ENCODE results near the gene RAB3A. TPM values are rescaled to one million over a fixed set of nuclear protein-coding genes. Genes with fewer than 3 reads are reported as not detected.

The RAB3A gene
- total and polyA plus RNA-seq, 9 of the 15 experiments (the other 6 are each of a cell fraction or from before 2014, with no cell fraction given): 0.17 to 5.1 (median 0.90) TPM; not detected in 1

DNA sequence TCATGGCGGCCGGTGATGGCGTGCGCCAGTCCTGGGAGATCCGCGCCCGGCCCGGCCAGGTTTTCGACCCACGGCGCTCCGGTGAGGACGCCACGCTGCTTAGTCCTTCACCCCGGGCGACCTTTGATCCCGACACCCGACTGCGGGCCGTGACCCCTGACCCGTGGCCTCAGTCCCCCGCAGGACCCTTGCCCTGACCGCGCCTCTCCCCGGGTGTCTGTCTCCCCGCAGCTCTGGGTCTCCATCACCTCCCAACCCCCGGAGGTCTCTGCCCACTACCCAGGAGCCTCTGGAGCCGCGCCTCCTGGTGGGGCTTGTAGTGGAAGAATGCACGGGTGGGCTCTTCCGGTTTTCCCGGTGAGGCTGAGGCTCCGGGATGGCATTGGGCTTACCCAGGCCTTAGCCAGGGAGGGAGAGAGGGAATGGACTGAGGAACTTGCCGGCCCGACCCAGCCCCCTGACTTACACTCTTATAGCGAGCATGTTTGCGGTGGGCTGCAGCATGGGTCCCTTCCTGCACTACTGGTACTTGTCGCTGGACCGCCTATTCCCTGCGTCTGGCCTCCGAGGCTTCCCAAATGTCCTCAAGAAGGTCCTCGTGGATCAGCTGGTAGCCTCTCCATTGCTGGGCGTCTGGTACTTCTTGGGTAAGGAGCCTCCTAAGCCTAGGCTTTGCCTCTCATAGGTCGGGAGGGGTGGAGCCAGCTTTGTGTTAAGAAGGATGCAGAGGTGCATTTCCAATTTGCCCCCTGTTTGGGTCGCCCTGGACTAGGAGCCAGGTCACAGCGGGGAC is 10.3 kb downstream of the RAB3A start (continued):
- TF ChIP-seq, protein P1, sequence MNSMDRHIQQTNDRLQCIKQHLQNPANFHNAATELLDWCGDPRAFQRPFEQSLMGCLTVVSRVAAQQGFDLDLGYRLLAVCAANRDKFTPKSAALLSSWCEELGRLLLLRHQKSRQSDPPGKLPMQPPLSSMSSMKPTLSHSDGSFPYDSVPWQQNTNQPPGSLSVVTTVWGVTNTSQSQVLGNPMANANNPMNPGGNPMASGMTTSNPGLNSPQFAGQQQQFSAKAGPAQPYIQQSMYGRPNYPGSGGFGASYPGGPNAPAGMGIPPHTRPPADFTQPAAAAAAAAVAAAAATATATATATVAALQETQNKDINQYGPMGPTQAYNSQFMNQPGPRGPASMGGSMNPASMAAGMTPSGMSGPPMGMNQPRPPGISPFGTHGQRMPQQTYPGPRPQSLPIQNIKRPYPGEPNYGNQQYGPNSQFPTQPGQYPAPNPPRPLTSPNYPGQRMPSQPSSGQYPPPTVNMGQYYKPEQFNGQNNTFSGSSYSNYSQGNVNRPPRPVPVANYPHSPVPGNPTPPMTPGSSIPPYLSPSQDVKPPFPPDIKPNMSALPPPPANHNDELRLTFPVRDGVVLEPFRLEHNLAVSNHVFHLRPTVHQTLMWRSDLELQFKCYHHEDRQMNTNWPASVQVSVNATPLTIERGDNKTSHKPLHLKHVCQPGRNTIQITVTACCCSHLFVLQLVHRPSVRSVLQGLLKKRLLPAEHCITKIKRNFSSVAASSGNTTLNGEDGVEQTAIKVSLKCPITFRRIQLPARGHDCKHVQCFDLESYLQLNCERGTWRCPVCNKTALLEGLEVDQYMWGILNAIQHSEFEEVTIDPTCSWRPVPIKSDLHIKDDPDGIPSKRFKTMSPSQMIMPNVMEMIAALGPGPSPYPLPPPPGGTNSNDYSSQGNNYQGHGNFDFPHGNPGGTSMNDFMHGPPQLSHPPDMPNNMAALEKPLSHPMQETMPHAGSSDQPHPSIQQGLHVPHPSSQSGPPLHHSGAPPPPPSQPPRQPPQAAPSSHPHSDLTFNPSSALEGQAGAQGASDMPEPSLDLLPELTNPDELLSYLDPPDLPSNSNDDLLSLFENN (IDR thresholded peaks at IDR 0.05; ENCODE audit: low read depth in 2 of 2, low read length in 2 of 2): no peak
- TF ChIP-seq, protein P2, sequence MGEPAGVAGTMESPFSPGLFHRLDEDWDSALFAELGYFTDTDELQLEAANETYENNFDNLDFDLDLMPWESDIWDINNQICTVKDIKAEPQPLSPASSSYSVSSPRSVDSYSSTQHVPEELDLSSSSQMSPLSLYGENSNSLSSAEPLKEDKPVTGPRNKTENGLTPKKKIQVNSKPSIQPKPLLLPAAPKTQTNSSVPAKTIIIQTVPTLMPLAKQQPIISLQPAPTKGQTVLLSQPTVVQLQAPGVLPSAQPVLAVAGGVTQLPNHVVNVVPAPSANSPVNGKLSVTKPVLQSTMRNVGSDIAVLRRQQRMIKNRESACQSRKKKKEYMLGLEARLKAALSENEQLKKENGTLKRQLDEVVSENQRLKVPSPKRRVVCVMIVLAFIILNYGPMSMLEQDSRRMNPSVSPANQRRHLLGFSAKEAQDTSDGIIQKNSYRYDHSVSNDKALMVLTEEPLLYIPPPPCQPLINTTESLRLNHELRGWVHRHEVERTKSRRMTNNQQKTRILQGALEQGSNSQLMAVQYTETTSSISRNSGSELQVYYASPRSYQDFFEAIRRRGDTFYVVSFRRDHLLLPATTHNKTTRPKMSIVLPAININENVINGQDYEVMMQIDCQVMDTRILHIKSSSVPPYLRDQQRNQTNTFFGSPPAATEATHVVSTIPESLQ (CRISPR knock-in tag; IDR thresholded peaks at IDR 0.05): no peak
- TF ChIP-seq MCM5 (IDR thresholded peaks at IDR 0.05; ENCODE audit: low read depth): no peak
- TF ChIP-seq ZFP36 (IDR thresholded peaks at IDR 0.05; ENCODE audit: low read depth, low read length, partially characterized antibody): no peak
- TF ChIP-seq, protein P3, sequence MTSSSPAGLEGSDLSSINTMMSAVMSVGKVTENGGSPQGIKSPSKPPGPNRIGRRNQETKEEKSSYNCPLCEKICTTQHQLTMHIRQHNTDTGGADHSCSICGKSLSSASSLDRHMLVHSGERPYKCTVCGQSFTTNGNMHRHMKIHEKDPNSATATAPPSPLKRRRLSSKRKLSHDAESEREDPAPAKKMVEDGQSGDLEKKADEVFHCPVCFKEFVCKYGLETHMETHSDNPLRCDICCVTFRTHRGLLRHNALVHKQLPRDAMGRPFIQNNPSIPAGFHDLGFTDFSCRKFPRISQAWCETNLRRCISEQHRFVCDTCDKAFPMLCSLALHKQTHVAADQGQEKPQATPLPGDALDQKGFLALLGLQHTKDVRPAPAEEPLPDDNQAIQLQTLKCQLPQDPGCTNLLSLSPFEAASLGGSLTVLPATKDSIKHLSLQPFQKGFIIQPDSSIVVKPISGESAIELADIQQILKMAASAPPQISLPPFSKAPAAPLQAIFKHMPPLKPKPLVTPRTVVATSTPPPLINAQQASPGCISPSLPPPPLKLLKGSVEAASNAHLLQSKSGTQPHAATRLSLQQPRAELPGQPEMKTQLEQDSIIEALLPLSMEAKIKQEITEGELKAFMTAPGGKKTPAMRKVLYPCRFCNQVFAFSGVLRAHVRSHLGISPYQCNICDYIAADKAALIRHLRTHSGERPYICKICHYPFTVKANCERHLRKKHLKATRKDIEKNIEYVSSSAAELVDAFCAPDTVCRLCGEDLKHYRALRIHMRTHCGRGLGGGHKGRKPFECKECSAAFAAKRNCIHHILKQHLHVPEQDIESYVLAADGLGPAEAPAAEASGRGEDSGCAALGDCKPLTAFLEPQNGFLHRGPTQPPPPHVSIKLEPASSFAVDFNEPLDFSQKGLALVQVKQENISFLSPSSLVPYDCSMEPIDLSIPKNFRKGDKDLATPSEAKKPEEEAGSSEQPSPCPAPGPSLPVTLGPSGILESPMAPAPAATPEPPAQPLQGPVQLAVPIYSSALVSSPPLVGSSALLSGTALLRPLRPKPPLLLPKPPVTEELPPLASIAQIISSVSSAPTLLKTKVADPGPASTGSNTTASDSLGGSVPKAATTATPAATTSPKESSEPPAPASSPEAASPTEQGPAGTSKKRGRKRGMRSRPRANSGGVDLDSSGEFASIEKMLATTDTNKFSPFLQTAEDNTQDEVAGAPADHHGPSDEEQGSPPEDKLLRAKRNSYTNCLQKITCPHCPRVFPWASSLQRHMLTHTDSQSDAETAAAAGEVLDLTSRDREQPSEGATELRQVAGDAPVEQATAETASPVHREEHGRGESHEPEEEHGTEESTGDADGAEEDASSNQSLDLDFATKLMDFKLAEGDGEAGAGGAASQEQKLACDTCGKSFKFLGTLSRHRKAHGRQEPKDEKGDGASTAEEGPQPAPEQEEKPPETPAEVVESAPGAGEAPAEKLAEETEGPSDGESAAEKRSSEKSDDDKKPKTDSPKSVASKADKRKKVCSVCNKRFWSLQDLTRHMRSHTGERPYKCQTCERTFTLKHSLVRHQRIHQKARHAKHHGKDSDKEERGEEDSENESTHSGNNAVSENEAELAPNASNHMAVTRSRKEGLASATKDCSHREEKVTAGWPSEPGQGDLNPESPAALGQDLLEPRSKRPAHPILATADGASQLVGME (CRISPR knock-in tag; IDR thresholded peaks at IDR 0.05): peak; percentile 61; the same call in 1 of the 2 replicates
- TF ChIP-seq CREB1 (IDR thresholded peaks at IDR 0.05): no peak
- no peak for TF ChIP-seq CREB1 (CRISPR knock-in tag; IDR thresholded peaks at IDR 0.05)
- TF ChIP-seq, protein P4, sequence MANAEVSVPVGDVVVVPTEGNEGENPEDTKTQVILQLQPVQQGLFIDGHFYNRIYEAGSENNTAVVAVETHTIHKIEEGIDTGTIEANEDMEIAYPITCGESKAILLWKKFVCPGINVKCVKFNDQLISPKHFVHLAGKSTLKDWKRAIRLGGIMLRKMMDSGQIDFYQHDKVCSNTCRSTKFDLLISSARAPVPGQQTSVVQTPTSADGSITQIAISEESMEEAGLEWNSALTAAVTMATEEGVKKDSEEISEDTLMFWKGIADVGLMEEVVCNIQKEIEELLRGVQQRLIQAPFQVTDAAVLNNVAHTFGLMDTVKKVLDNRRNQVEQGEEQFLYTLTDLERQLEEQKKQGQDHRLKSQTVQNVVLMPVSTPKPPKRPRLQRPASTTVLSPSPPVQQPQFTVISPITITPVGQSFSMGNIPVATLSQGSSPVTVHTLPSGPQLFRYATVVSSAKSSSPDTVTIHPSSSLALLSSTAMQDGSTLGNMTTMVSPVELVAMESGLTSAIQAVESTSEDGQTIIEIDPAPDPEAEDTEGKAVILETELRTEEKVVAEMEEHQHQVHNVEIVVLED (CRISPR knock-in tag; IDR thresholded peaks at IDR 0.05): no peak
- TF ChIP-seq, protein P5, sequence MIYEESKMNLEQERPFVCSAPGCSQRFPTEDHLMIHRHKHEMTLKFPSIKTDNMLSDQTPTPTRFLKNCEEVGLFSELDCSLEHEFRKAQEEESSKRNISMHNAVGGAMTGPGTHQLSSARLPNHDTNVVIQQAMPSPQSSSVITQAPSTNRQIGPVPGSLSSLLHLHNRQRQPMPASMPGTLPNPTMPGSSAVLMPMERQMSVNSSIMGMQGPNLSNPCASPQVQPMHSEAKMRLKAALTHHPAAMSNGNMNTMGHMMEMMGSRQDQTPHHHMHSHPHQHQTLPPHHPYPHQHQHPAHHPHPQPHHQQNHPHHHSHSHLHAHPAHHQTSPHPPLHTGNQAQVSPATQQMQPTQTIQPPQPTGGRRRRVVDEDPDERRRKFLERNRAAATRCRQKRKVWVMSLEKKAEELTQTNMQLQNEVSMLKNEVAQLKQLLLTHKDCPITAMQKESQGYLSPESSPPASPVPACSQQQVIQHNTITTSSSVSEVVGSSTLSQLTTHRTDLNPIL (CRISPR knock-in tag; IDR thresholded peaks at IDR 0.05): no peak
- TF ChIP-seq MYNN (IDR thresholded peaks at IDR 0.05): no peak
- no peak for TF ChIP-seq MYNN (CRISPR knock-in tag; IDR thresholded peaks at IDR 0.05)
- TF ChIP-seq KLF1 (tag; IDR thresholded peaks at IDR 0.05): no peak
